ENCODE measurements around the gene KCNN3.

Gene KCNN3

GRCh38 chr1:154759196-154759595, 110.9 kb downstream of the KCNN3 start:
- no peak for TF ChIP-seq CTCF (IDR thresholded peaks at IDR 0.05; ENCODE audit: control insufficient read depth, insufficient read depth, low read depth, low read length, missing control alignments)
- no peak for DNase-seq (ENCODE audit: low read depth)
- no peak overlapping the region for H3K4me3 ChIP-seq (ENCODE audit: control insufficient read depth, low read depth, low read length)

- TF ChIP-seq CTCF (IDR thresholded peaks at IDR 0.05; ENCODE audit: control insufficient read depth, insufficient read depth, low read depth, low read length, missing control alignments): no peak
- no peak for DNase-seq (ENCODE audit: low read depth)
- H3K4me3 ChIP-seq (ENCODE audit: control insufficient read depth, low read depth, low read length): no peak overlapping the region
These were observed 111.7 kb downstream of the KCNN3 start for GRCh38 chr1:154758346-154758745.

- DNase-seq (ENCODE audit: low read depth): no peak
- H3K4me3 ChIP-seq (ENCODE audit: control insufficient read depth, low read depth, low read length): no peak overlapping the region
- no peak for TF ChIP-seq CTCF (IDR thresholded peaks at IDR 0.05; ENCODE audit: control insufficient read depth, insufficient read depth, low read depth, low read length, missing control alignments)
These were observed 113.1 kb downstream of the KCNN3 start for GRCh38 chr1:154756793-154757548.

GRCh38 chr1:154755858-154756730, 114.0 kb downstream of the KCNN3 start:
- H3K4me3 ChIP-seq (ENCODE audit: control insufficient read depth, low read depth, low read length): no peak overlapping the region
- no peak for TF ChIP-seq CTCF (IDR thresholded peaks at IDR 0.05; ENCODE audit: control insufficient read depth, insufficient read depth, low read depth, low read length, missing control alignments)
- no peak for DNase-seq (ENCODE audit: low read depth)

- no peak overlapping the region for H3K4me3 ChIP-seq (ENCODE audit: control insufficient read depth, low read depth, low read length)
- no peak for DNase-seq (ENCODE audit: low read depth)
- no peak for TF ChIP-seq CTCF (IDR thresholded peaks at IDR 0.05; ENCODE audit: control insufficient read depth, insufficient read depth, low read depth, low read length, missing control alignments)
These were observed 116.7 kb downstream of the KCNN3 start for GRCh38 chr1:154753426-154753825.

- DNase-seq (ENCODE audit: low read depth): no peak
- H3K4me3 ChIP-seq (ENCODE audit: control insufficient read depth, low read depth, low read length): no peak overlapping the region
- TF ChIP-seq CTCF (IDR thresholded peaks at IDR 0.05; ENCODE audit: control insufficient read depth, insufficient read depth, low read depth, low read length, missing control alignments): no peak
These were observed 117.6 kb downstream of the KCNN3 start for GRCh38 chr1:154752273-154753030.

All from AG09309 (cell line).